Neural progenitor cell (in vitro differentiated cells): ENCODE results near the gene USP37.

Experiments
- CTCF ChIP-seq: fragments of 200-600 bp; sonication (generic); IDR thresholded peaks from 2 replicates; pipeline ENCODE4 v1.5.1; 2017; ENCODE audit warnings: antibody characterized with exemption, mild to moderate bottlenecking
- EZH2 ChIP-seq: fragments of 200-600 bp; sonication (generic); IDR thresholded peaks from 2 replicates; pipeline ENCODE4 v1.6.1; 2017; ENCODE audit warnings: antibody characterized with exemption, mild to moderate bottlenecking, moderate library complexity
- EZH2phosphoT487 ChIP-seq: fragments of 200-600 bp; sonication (generic); IDR thresholded peaks from 2 replicates; pipeline ENCODE4 v1.6.1; 2017; ENCODE audit warnings: antibody characterized with exemption

- no peak for TF ChIP-seq CTCF
- TF ChIP-seq EZH2phosphoT487 = no peak
- no peak for TF ChIP-seq EZH2
Measured at GRCh38 chr2:218485986-218486667, 82.0 kb downstream of the USP37 start.
